Memory B cell (primary cell): Measurements from ENCODE around the gene ACY1.

Source experiments
- ATAC-seq: fragments of 150-1000 bp; cut with Tn5 transposase; 2 replicates; pipeline ENCODE4 v1.10.0; 2021; ENCODE audit warnings: low read depth, mild to moderate bottlenecking, moderate library complexity
- DNase-seq, 2 donors: peaks; one replicate each; pipeline ENCODE4 v3.0.0; 2022; ENCODE audit warnings: low spot score in 2 of 2
- H3K27ac Mint-ChIP-seq: one replicate; pipeline ENCODE4 v1.8.0; 2022; ENCODE audit warnings: mild to moderate bottlenecking, moderate library complexity, mixed read lengths
- H3K27me3 Mint-ChIP-seq: one replicate; pipeline ENCODE4 v1.8.0; 2022; ENCODE audit warnings: mixed read lengths
- H3K36me3 Mint-ChIP-seq: one replicate; pipeline ENCODE4 v1.8.0; 2022; ENCODE audit warnings: mild to moderate bottlenecking, mixed read lengths
- H3K4me1 Mint-ChIP-seq: one replicate; pipeline ENCODE4 v1.8.0; 2022; ENCODE audit warnings: mixed read lengths
- H3K4me3 Mint-ChIP-seq: one replicate; pipeline ENCODE4 v1.8.0; 2022; ENCODE audit warnings: mild to moderate bottlenecking, moderate library complexity, mixed read lengths
- H3K9me3 Mint-ChIP-seq: one replicate; pipeline ENCODE4 v1.8.0; 2022; ENCODE audit warnings: mixed read lengths

Gene ACY1

GRCh38 chr3:51954713-51955112 is 28.6 kb upstream of the ACY1 start:
- no peak for ATAC-seq
- peaks cover 5% of the 10 kb centered on the region for H3K4me1 Mint-ChIP-seq

GRCh38 chr3:51955175-51955892 is 28.0 kb upstream of the ACY1 start, which contains the start of gene GPR62:
Gene GPR62 (plus strand): TSS chr3:51955381. CDS start chr3:51955653, 272 bp downstream.
- DNase-seq (no peak), ATAC-seq (no peak)
- peaks cover 11% of the 10 kb centered on the region for H3K27me3 Mint-ChIP-seq
- H3K9me3 Mint-ChIP-seq, result no peaks in the 10 kb centered on the region
- peak within 1 kb of the TSS; percentile 74 for H3K4me3 Mint-ChIP-seq
- H3K4me1 Mint-ChIP-seq, result peaks cover 5% of the 10 kb centered on the region
- H3K27ac Mint-ChIP-seq, result no peak within 1 kb of the TSS
- peaks cover 10% of the 10 kb centered on the region for H3K36me3 Mint-ChIP-seq

More at GRCh38 chr3:51954713-51955112, 28.6 kb upstream of the ACY1 start:
- Mint-ChIP-seq H3K36me3 (peaks cover 10% of the 10 kb centered on the region), H3K27ac (no peak overlapping the region), H3K4me3 (peak overlapping the region; percentile 31), H3K27me3 (peaks cover 11% of the 10 kb centered on the region), H3K9me3 (no peaks in the 10 kb centered on the region)
- no peak for DNase-seq

GRCh38 chr3:51955893-51956770 is 27.2 kb upstream of the ACY1 start:
- Mint-ChIP-seq H3K27me3 (peaks cover 11% of the 10 kb centered on the region), H3K4me1 (peaks cover 5% of the 10 kb centered on the region), H3K4me3 (peak overlapping the region; percentile 74), H3K9me3 (no peaks in the 10 kb centered on the region), H3K27ac (no peak overlapping the region), H3K36me3 (peaks cover 10% of the 10 kb centered on the region)
- DNase-seq (peak in 1 of 2 donors; percentile 52), ATAC-seq (peak; percentile 75)

GRCh38 chr3:51957520-51958205 is 25.7 kb upstream of the ACY1 start:
- Mint-ChIP-seq H3K9me3 (no peaks in the 10 kb centered on the region), H3K27me3 (peaks cover 9% of the 10 kb centered on the region), H3K4me3 (peak overlapping the region; percentile 19), H3K36me3 (peaks cover 6% of the 10 kb centered on the region), H3K4me1 (peaks cover 5% of the 10 kb centered on the region), H3K27ac (no peak overlapping the region)
- DNase-seq (no peak), ATAC-seq (no peak)

- H3K27me3 Mint-ChIP-seq, result peaks cover 4% of the 10 kb centered on the region
- no peaks in the 10 kb centered on the region for H3K9me3 Mint-ChIP-seq
- no peak for DNase-seq
- H3K4me1 Mint-ChIP-seq, result peaks cover 4% of the 10 kb centered on the region
- H3K36me3 Mint-ChIP-seq, result peaks cover 6% of the 10 kb centered on the region
- H3K4me3 Mint-ChIP-seq, result no peak overlapping the region
- ATAC-seq, result no peak
- H3K27ac Mint-ChIP-seq, result no peak overlapping the region
These were observed 24.5 kb upstream of the ACY1 start for GRCh38 chr3:51958603-51959521.

GRCh38 chr3:51959651-51960050 is 23.7 kb upstream of the ACY1 start:
- Mint-ChIP-seq H3K27me3 (peaks cover 1% of the 10 kb centered on the region), H3K4me3 (no peak overlapping the region), H3K4me1 (peaks cover 2% of the 10 kb centered on the region), H3K9me3 (no peaks in the 10 kb centered on the region), H3K36me3 (peaks cover 6% of the 10 kb centered on the region), H3K27ac (no peak overlapping the region)
- ATAC-seq, result no peak
- no peak for DNase-seq

- no peaks in the 10 kb centered on the region for H3K9me3 Mint-ChIP-seq
- H3K27ac Mint-ChIP-seq, result no peak overlapping the region
- ATAC-seq, result no peak
- peaks cover 5% of the 10 kb centered on the region for H3K4me1 Mint-ChIP-seq
- H3K27me3 Mint-ChIP-seq, result no peaks in the 10 kb centered on the region
- no peak overlapping the region for H3K4me3 Mint-ChIP-seq
- no peak for DNase-seq
- peaks cover 6% of the 10 kb centered on the region for H3K36me3 Mint-ChIP-seq
These were observed 22.9 kb upstream of the ACY1 start for GRCh38 chr3:51960386-51960785.

- H3K36me3 Mint-ChIP-seq, result peaks cover 6% of the 10 kb centered on the region
- DNase-seq (no peak), ATAC-seq (no peak)
- peaks cover 8% of the 10 kb centered on the region for H3K4me1 Mint-ChIP-seq
- no peak overlapping the region for H3K27ac Mint-ChIP-seq
- no peak overlapping the region for H3K4me3 Mint-ChIP-seq
- H3K9me3 Mint-ChIP-seq, result no peaks in the 10 kb centered on the region
- H3K27me3 Mint-ChIP-seq, result no peaks in the 10 kb centered on the region
These were observed 22.3 kb upstream of the ACY1 start for GRCh38 chr3:51961011-51961410.

GRCh38 chr3:51961602-51962569 is 21.4 kb upstream of the ACY1 start:
- Mint-ChIP-seq H3K4me1 (peaks cover 13% of the 10 kb centered on the region), H3K36me3 (peaks cover 6% of the 10 kb centered on the region), H3K9me3 (no peaks in the 10 kb centered on the region), H3K27ac (no peak overlapping the region), H3K4me3 (no peak overlapping the region), H3K27me3 (no peaks in the 10 kb centered on the region)
- DNase-seq (no peak), ATAC-seq (no peak)

- DNase-seq, result no peak
- Mint-ChIP-seq H3K4me1 (peaks cover 16% of the 10 kb centered on the region), H3K36me3 (peaks cover 5% of the 10 kb centered on the region), H3K9me3 (no peaks in the 10 kb centered on the region), H3K27ac (no peak overlapping the region), H3K4me3 (no peak overlapping the region), H3K27me3 (no peaks in the 10 kb centered on the region)
- no peak for ATAC-seq
These were observed 20.3 kb upstream of the ACY1 start for GRCh38 chr3:51962854-51963530.

- H3K36me3 Mint-ChIP-seq, result peaks cover 2% of the 10 kb centered on the region
- ATAC-seq (no peak), DNase-seq (no peak)
- no peak overlapping the region for H3K4me3 Mint-ChIP-seq
- H3K27ac Mint-ChIP-seq, result no peak overlapping the region
- H3K4me1 Mint-ChIP-seq, result peaks cover 20% of the 10 kb centered on the region
- no peaks in the 10 kb centered on the region for H3K9me3 Mint-ChIP-seq
- H3K27me3 Mint-ChIP-seq, result no peaks in the 10 kb centered on the region
These were observed 19.3 kb upstream of the ACY1 start for GRCh38 chr3:51963951-51964451.

- Mint-ChIP-seq H3K36me3 (no peaks in the 10 kb centered on the region), H3K4me1 (peaks cover 22% of the 10 kb centered on the region), H3K27me3 (no peaks in the 10 kb centered on the region), H3K9me3 (no peaks in the 10 kb centered on the region), H3K4me3 (no peak overlapping the region), H3K27ac (no peak overlapping the region)
- DNase-seq, result no peak
- no peak for ATAC-seq
These were observed 18.8 kb upstream of the ACY1 start for GRCh38 chr3:51964521-51964920.
